Fibroblast of skin of right biceps (primary cell): ENCODE results near the gene ACAD10.
"Not testable (repeated sequence)": the region's sequence is repeated elsewhere in the genome, so short reads cannot be mapped to it uniquely, and the experiment has no call there.

Source experiments
- DNase-seq: peaks from one replicate; pipeline ENCODE4 v3.0.0-alpha.2; 2013

Gene ACAD10

DNA sequence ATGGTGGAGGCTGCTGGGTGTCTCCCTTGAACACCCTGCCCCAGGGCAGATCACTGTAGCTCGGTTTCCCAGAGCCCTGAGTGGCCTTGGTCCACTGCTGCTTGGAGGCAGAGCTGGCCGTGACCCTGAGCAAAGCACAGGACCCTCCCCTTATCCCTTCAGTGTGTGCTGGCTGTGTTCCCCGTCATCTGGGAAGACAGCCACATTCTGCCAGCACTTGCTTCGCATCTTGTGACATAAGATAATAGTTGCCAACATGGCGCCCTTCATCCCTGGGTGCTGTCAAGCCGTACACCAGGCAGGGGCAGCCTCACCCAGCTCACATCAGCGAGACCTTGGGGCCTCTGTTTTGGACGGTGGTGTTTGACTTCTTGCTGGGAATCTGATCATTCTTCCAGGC lies 68.8 kb downstream of the ACAD10 start:
- no peak for DNase-seq

DNA sequence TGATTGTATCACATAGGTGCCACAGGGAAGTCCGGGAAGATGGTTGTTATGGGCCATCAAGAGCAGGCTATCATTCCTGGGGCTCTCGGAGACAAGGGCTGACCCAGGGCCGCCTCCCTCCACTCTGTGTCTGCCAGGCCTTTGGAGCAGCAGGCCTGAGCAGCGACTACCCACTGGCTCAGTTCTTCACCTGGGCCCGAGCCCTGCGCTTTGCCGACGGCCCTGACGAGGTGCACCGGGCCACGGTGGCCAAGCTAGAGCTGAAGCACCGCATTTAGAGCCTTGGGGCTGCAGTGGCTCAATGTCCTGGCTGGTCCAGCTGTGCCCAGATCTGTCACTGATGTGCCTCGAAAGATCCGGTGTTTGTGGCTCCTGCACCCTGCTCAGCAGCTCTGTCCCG lies 70.3 kb downstream of the ACAD10 start:
- DNase-seq: no peak

DNA sequence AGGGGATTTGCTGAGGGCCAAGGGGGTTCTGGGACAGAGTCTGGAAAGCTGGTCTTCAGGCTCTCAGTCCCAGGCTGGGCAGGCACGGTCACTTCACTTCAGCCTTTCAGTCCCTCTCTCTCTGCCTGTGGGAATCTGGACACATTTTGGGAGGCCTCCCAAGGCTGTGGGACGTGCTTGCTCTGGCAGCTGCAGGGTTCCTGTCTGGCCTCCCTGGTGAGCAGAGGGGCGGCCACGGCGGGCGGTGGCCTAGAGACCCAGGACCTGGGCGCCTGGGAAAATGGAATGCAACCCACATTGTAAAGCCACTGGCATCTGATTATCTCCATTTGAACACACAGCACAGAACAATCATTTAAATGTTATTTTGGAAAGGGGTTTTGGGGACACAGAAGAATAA lies 70.8 kb downstream of the ACAD10 start:
- no peak for DNase-seq

DNA sequence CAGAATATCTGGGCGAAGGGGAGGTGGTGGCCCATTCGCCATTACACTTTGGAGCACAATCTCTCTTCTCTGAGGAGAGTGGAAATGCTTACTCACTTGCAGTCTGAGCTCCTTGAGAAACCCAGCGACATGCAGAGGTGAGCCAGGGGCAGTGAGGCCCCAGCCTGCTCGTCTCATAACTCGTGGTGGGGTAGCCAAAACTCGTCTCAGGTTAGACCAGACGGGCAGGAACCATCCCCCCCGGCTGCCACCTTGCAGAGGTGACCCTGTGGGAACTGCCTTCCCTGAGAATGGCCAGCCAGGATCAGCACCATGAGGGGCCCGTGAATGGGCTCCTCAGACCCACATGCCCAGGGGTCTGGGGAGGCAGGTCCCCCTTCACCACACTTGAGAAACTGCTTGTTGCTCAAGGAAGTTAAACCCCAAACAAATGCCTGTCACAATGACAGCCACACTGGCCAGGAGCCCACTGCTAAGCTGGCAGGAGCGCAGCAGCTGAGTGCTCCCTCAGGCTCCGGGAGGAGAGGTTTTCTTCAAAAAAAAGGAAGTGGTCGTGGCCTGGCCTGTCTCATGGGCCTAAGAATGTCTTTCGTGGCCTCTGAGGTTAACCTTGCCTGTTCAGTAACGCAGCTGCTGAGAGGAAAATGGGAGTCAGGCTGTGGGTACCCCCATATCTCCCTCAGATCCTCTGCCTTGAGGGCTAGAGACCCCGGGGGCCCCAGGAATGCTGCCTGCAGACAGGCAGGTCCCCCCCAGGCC lies 71.7 kb downstream of the ACAD10 start:
- DNase-seq: peak; percentile 30

DNA sequence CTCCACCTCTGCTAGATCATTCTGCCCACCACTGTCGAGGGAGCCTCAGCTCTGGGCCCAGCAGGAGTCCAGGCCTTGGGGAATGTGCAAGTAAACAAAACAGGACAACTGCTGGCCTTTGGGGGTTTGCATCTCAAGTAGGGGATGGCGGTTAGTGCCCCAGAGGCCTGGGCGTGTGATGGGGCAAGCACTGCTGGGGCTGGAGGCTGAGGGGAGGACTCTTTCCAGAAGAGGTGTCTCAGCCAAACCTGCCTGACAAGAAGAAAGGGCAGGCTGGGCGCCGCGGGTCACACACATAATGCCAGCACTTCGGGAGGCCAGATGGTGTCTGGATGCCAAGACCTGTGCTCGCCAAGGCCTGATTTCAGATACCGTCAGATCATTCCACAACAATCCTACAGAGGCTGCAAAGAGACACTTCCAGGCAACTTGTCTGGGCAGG lies 72.3 kb downstream of the ACAD10 start:
- no peak for DNase-seq

DNA sequence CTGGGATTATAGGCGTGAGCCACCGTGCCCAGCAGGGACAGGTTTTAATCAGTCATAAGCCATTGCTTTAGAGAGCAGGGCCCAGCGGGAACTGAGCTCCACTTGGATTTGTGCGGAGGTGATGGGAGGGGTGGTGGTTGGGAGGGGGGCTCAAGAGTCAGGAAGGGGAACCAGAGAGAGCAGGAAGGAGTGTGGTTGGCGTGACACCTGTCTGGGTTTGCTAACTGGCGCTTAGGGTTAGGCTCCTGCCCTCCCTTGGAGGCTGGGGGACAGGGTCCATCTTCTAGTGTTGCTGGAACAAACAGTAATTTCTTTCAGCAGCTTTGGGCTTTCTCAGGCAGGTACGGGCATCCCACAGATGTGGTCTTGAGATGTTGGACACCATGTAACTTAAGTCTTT lies 73.4 kb downstream of the ACAD10 start:
- DNase-seq: no peak

DNA sequence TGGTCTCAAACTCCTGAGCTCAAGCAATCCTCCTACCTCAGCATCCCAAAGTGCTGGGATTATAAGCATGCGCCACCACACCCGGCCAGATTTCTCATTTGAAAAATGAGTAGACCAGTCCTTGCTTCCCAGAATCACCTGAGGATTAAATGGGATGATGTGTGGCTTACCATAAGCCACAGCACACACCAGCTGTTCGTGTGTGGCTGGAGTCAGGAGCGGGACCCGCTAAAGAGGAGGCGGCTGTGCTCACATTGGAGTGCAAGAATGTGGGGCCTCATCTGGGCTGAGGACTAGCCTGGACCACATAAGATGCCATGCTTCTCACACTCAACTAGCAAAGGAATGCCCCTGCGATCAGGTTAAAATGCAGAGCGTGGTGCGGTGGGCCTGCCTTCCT lies 74.1 kb downstream of the ACAD10 start:
- no peak for DNase-seq

DNA sequence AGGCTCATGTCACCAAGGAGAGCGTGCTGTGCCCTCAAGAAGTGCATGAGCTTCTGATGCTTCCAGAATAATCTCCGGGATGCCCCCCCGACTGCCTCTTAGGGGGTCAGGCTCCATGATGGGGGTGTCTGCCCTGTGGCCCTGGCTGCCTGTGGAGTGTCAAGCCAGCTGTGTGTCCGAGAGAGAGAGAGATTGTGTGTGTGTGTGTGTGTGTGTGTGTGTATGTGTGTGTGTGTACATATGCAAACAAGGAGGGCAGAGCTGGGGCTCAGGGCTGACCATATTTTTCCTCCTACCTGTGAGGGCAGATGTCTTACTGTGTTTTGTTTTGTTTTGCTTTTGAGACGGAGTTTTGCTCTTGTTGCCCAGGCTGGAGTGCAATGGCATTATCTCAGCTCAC lies 75.2 kb downstream of the ACAD10 start:
- DNase-seq: no peak

DNA sequence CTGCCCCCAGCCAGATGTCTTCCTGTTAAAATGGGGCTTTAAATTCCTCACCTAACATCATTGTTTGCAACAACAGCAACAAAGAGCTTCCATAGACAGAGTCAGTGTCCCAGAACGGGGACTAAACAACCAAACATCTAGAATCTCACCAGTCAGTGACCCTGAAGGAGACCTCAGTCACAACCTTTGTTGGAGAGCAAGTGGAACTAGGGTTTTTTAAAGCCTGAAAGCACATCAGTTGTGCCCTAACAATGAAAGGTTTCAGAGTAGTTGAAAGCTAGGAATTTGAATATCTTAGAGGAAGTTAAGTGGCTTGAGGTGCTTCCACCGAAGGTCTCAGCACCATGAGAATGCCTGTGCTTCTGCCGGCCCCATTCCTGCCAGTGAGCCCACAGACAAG lies 75.9 kb downstream of the ACAD10 start:
- no peak for DNase-seq

DNA sequence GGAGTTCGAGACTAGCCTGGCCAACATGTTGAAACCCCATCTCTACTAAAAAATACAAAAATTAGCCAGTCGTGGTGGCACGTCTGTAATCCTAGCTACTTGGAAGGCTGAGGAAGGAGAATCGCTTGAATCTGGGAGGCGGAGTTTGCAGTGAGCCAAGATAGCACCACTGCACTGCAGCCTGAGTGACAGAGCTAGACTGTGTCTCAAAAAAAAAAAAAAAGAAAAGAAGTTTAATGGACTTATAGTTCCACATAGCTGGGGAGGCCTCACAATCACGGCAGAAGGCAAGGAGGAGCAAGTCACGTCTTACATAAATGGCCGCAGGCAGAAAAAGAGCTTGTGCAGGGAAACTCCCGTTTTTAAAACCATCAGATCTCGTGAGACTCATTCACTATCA lies 77.7 kb downstream of the ACAD10 start:
- not testable (repeated sequence) for DNase-seq

DNA sequence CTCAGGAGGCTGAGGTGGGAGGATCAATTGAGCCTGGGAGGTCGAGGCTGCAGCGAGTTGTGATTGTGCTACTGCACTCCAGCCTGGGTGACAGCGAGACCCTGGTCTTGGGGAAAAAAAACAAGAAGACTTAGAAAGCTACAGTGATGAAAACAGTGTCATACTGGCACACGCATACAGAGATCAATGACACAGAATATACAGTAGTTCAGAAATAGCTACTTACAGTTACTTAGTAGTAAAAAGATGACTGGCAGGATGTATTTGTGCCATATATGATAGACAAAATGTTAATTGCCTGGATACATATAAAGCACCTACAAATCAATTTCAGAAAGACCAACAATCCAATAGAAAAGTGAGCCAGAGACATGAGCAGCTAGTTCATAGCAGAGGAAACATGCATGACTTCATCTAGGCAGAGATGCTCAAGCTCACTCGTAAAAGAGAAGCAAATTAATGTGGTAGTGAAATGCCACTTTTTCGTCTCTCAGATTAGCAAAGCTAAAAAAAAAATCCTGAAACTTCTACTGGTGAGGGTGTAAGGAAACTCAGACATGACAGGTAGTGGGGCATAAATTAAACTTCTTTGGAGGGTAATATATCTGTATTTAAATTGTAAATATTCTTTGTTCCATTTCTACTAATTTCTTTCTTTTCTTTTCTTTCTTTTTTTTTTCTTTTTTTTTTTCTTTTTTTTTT lies 78.4 kb downstream of the ACAD10 start:
- no peak for DNase-seq

DNA sequence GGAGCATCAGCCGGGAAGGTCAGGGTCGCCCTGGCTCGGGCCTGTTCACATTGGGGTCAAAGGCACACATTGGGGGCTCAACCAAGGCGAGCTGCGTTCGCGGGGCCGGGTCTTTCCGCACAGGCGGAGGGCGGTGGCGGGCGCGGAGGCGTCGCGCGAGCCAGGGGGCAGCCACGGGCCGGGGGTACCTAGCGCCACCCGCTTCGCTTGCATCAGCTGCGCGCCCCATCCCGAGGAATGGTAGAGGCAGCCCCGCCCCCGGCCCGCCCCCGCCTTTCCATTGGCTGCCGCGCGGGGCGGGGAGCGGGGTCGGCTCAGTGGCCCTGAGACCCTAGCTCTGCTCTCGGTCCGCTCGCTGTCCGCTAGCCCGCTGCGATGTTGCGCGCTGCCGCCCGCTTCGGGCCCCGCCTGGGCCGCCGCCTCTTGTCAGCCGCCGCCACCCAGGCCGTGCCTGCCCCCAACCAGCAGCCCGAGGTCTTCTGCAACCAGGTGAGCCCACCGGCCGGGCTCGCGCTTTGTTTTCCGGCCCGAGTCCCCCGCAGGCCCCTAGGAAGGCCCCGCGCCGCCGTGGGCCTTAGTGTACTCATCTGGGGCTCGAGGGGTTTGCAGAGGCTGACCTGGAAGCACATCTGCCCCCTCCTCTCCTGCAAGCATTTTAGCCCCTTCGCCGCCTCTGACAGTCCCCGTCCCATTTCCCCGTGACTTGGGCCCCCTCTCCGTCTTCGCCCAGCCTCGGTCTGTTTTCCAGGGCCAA lies 80.9 kb downstream of the ACAD10 start, which contains the start of gene ALDH2:
Gene ALDH2 (plus strand): TSS at position 326 of the 754 bp plus-strand sequence. CDS start 50 bp downstream, at position 376.
- DNase-seq: peak; percentile 73

DNA sequence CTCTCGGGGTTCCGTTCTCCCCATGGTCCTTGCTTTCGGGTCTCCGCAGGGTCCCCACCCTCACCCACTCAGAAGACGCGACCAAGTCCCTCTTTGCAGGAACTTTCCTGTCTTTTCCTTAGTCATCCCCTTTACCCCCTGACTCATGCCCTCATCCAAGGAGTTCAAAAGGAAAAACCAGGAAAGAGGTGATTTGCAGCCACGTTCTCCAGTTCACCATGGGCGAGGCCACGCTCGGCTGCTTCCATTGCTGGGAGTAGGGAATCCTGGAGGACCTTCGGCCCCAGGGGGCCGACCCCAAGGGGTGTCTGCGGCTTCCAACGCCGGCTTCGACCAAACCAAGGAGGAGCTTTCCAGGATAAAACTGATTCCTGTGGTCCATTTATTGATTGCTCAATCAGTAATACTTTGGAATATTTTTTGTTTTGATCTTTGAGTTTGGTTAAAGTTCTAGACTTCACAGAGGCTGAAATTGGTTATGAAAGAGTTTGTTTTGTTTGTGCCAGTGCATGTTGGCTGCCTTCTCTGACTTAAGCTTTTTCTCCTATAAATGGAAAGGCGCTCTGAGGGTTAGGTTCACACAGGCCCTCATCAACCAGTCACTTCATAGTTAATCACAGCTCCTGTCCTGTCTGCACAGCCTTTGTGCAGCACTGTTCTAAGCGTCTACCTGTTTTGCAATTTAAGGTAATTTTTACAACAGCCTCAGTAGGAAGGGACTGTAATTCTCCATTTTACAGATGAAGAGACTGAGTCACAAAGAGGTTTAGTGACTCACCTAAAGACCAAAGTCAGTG lies 81.7 kb downstream of the ACAD10 start:
- DNase-seq: peak; percentile 40

DNA sequence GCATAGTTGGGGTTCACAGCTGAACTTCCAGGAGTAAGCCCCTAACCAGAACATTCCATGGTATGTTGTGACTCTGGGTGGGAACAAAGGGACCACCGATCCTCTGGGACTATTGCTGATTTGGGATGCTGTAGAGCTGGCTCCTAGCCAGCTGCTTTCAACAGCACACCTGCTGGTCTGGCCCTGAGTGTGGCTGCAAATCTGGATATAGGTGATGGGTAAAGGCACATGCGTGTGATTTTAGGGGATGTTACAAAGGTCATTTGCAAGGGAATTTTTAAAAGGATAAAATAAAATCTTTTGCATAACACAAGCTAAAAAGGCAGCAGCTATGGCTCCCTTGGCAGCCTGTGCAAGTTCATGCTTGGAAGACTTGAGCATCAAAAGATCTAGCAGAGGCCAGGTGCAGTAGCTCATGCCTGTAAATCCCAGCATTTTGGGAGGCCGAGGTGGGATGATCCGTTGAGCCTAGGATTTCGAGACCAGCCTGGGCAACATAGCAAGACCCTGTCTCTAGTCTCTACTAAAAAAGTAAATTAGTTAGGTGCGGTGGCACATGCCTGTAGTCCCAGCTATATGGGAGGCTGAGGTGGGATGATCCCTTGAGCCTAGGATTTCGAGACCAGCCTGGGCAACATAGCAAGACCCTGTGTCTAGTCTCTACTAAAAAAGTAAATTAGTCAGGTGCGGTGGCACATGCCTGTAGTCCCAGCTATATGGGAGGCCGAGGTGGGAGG lies 82.5 kb downstream of the ACAD10 start:
- no peak for DNase-seq

DNA sequence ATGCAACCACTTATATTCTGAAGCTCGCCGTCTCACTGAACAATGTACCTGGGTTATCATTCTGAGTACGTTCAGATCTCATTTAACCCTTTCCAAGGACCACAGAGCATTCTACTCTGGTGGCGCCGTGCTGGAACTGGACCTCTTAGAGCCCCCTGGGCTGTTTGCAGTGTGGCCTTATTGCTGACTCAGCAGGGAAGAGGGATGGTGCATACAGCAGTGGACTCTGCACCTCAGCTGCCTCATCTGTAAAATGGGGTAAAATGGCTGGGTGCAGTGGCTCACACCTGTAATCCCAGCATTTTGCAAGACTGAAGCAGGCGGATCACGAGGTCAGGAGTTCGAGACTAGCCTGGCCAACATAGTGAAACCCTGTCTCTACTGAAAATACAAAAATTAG lies 83.7 kb downstream of the ACAD10 start:
- no peak for DNase-seq

DNA sequence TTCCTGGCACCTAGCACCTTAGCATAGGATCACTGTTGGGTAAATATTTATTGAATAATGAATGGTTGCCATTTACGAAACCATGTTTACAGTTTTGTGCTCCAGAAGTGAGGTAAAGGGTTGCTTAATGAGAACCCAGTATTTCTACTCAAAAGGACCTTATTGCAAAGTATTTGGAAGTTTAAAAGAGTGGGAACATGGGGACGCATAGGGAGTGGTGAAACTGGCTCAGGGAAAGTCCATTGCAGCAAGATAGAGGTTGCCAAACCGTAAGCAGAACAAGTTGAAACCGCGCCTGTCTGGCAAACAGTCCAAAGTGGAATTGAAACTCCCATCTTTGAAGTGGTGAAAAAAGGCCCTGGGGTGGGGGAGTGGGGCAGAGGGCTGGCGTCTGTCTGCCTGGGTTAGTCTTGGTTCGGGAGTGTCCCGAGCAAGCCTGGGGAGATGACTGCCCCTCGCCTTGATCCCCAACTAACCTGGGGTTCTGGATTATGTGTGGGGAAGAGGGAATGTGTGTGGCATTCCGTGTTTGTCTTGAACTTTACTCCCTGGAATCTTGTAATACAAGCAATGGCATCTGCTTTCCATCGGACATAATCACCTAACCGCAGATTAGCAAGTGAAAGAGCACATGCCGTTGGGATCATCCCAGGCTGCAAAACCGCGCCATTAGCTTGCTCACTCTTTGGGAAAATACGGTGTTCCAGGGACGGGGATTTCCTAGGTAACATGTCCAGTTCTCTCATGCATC lies 88.1 kb downstream of the ACAD10 start:
- peak; percentile 78 for DNase-seq

DNA sequence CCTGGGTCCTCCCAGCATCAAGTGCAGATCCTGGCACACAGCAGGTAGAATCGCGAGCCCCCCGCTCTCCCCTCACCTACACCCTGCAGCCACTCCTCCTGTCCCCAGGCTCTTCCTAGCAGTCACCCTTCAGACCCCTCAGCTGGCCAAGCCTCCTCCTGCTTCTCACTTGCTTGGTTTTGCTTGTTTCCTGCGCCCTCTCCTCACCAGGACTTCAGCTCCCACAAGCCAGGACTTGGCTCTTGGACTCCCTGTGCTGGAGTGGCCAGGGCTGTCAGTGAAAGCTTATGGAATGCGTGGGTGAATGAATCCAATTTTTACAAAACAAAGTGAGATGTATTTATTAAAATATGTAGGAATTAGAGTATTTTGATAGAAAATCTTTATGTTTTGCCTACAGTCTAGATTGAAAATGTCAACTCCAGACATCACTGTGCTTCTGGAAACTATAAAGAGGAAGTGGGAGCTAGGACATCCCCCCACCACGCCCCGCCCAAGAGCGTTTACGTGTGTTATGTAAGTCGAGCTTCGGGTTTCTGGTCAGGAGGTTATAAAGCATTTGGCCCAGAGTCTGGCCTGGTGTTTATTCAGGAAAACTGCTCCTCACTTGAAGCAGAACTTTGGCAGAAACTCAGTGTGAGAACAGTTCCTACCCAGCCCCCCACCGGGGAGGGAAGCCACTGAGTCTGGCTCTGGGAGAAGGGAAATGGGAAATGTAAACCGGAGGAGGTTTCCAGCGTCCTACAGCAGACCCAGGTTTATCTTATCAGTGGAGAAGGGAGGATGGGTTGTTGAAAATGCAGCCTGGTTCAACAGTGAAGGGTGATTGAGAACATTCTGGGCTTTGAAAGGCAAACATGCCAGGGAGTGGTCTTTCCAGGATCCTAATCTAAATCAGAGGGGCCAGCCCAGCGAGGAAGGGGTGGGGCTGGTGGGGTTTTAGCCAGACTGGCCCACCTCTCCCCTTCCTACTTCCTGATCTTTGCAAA lies 89.6 kb downstream of the ACAD10 start:
- DNase-seq: peak; percentile 44

DNA sequence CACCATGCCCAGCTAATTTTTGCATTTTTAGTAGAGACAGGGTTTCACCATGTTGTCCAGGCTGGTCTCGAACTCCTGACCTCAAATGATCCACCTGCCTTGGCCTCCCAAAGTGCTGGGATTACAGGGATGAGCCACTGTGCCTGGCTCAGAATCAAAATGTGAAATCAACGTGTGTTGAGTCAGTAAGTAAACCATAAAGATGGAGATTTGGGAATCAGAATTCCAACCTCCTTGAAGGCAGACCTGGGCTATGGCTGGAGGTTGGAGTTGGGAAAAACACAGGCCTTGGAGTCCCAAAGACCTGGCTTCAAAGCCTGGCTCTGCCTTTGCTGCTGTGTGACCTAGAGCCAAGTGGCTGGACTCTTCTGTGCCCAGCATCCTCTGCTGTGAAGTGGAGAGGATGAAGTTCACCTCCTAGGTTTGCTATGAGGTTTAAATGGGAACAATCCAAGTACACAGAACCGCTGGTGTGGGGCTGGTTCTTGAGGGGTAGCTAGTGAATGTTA lies 91.0 kb downstream of the ACAD10 start:
- DNase-seq: no peak

DNA sequence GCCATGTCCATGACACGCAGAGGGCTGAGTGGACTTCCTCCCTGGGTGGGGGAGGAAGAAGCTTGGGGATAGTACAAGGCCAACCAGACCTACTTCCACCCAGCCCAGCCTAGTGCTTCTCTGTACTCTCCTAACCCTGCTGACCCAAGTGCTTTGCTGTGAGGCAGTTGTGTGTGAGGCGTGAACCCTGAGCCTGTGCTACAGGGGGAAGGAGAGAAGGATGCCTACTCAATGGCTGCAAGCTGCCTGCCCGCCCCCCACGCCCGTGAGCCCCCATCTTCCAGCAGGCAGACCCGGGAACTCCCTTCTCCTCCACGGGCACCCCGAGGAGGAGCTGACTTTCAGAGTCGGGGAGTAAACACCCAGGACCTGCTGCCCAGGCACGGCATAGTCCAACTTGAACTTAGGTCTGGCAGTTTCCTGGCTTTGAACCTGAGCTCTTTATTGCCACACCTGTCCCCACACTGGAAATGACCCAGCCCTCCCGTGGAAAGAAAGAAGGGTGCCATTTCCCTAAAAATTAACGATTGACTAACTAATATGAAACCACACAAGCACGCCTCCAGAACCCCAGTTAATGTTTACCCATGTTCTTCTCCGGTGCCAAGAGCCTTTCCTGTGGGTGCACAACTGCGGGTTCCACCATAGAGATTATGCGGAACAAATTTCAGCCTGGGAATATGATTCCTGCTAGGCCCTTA lies 91.6 kb downstream of the ACAD10 start:
- no peak for DNase-seq
